HG03066 (cell line): ENCODE measurements around the gene MAST4.
"Not testable (repeated sequence)": the region's sequence is repeated elsewhere in the genome, so short reads cannot be mapped to it uniquely, and the experiment has no call there.

Experiments used
- ATAC-seq: cut with Tn5 transposase; IDR thresholded peaks from one replicate; pipeline ENCODE4 v1.9.1; 2021; ENCODE audit warnings: low read depth; ENCODE audit not compliant: unreplicated experiment

The MAST4 gene

DNA sequence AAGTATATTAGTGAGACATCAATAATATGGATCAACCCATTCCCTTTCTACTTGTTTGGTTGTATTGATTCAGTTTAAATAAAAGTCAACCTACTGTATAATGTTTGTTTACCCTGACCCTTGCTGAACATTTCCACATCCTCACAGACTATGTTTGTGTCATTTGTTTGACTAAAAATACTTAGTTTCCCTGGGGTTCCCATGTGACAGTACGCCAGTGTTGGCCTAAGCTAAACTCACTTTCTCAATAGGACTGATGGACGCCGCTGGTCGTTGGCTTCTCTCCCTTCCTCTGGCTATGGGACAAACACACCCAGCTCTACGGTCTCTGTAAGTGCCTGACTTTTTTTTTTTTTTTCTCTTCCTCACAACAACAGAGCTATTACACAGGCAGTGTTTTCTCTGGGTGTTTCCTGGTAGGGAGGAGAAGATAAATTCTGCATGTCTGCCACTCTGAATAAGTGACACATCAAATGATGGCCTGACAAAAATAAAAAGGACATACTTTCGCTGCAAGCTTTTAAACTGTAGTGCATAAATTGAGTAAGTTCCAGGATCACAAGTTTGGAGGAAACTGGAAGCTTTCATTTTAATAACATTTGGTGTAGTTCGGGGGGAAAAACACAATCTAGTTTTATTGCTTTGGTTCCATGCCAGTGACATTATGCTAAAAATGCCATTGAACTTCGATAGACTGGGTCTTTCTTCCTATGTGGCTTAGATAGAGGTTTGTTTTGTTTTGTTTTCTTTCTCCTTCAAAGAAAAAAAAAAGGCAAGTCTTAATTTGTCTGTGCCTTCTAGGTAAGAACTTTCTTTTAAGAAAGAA is 499.4 kb downstream of the MAST4 start:
- ATAC-seq = no peak

DNA sequence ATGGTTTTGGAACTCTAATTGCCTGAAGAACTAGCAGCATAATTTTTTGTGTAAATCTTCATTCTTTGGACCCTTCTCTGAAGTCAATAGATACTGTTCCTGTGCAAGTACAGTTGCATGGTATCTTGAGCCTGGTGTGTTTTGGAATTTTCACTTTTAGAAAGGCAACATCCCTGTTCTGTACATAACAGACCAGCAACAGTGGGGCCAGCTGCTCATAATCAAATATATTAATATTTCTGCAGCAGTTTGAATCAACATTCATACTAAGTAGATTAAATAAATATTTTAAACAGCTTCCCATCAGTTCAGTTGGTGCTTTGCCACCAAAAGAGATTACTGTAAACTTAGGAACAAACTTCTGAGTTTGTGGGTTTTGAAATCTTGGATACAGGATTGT is 502.5 kb downstream of the MAST4 start:
- no peak for ATAC-seq

DNA sequence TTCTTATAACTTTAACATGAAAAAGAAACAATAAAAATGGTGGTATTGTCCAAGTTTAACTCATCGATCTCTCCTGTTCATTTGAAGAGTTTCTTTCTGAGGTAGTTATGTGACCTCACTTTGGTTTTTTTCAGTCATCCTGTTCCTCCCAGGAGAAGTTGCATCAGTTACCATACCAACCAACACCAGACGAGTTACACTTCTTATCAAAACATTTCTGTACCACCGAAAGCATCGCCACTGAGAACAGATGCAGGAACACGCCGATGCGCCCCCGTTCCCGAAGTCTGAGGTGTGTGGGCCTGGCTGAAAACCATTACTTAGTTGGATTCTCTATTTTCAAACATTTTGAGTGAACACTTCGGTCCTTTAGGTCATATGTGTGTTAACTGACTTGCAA is 504.1 kb downstream of the MAST4 start:
- ATAC-seq = no peak

DNA sequence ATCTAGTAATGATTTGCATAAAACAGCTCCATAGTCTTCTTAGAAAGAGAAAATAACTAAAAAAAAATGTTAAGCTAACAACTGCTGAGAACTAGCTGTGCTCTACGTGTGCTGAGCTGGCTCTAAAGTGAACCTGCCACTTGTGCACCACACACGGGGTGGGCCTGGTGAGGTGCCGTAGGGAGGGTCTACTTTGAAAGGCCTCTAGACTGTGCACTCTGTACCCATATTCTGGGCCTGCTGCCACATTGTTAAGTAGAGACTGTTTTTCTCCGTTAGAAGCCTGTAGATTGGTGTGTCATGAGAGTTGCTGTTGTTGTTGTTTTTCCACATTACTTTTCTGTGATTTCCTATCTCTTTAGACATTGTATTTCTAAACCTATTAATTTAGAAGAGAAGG is 506.5 kb downstream of the MAST4 start:
- no peak for ATAC-seq

DNA sequence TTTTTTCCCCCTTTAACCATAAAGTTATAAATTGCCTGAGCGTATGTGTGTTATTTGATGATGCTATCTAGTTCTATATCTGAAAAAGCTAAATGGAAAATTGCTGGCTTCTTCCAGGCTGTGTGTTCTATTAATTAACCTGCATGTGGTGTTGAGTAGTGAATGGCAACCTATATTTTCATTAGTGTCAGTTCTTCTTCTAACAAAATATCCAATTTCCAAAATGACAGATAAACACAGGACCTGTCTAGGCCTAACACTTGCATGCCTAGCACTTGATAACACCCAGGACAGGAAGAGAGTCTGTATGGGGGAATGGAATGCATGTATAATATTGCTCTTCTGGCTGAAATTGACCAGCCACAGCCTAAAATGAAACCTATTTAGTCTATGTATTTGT is 508.7 kb downstream of the MAST4 start:
- no peak for ATAC-seq

DNA sequence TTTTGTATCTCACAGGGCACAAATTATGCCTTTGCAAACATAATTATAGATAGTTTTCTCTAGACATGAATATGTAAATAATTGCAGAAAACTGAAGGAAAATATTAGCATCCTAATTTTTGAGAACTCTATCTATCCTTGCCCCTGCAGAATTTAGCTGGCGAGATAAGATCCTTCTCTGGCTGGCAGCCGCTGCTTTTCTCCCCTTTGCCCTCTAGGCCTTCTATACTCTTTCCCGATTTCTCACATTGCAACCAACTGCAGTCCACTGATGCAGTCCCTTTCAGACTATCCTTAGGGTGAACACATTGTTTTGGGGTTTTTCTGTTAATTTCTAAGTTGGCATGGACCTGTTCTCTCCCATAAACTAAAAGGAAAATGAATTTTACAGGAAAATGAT is 509.1 kb downstream of the MAST4 start:
- no peak for ATAC-seq

DNA sequence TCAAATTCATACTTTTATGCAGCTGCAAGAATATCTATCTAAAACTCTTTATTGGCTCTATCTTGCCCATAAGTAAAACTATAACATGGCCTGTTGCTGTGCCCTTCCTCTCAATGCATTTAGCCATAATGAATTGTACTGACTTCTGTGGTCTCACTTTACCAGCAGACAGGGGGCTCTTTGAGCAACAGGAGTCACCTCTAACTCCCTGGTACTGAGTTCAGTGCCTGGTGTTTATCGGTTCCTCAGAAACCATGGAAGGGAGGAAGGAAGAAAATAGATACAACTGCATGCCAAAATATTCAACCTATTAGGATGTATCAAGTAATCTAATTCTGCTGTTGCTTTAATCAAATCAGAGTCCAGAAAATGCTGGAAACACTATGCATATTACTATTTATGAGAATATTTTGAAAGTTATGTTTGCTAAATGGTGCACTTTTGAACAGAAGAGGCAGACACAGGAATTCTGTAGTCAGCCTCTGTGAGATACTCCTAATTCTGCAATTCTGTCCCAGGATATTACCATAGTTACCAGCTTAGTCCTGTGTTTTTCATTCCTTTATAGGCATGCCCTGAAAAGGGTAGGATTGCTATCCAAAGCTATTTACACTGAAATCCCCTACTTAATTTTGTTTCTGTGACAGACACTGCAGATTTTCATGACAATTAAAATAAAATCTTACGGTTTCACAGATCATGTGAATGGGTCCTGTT is 510.6 kb downstream of the MAST4 start:
- ATAC-seq = no peak

DNA sequence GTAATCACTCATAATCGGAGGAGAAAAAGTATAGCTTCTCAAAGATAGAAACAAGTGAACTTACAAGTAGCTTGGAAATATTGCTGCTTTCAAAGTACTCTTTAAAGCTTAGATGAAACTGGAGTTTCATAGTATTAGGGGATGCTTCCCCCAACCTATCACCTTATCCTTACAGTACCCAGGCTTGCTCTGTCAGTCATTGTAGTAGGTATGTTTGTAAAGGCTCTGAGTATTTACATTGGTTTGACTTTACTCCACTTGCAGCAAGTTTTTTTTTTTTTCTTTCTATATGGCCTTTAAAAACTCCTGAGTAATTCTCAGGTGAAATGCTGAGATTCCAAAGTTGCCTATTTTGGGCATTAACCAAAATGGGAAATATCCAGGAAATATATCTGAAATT is 515.6 kb downstream of the MAST4 start:
- no peak for ATAC-seq

DNA sequence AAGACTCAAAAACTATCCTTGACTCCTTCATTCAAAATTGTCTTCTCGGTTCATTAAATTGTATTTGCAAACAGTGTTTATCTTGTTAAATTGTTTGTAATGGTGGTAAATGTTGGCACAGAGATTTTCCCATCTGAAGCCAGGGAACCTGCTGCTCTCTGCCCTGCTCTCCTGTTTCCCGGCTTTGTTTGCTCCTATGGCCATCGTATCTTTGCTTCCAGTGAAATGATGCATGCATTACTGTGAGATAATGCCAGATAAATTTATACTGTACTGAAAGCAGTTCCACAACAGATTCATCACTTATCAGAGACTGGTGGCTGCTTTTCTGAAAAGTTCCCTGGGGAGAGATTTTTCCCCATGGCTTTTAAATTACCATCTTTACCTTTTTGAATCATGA is 519.1 kb downstream of the MAST4 start:
- ATAC-seq = no peak

DNA sequence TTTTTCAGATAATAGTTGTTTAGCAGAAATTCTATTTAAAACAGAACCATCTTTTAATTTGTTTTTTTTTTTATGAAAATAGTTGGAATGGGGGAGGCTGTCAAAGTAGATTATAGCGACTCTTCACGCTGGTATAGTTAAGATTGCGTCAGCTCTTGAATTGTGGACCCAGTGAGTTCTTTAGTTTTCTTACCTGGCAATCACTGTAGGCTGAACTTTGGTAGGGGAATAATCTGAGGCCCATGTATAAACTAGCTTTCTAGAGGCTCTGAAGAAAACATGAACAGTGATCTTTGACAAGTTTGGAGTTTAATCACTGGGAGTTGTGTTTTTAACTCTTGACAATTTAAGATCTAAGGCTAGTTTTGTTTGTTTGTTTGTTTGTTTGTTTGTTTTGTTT is 519.6 kb downstream of the MAST4 start:
- no peak for ATAC-seq

DNA sequence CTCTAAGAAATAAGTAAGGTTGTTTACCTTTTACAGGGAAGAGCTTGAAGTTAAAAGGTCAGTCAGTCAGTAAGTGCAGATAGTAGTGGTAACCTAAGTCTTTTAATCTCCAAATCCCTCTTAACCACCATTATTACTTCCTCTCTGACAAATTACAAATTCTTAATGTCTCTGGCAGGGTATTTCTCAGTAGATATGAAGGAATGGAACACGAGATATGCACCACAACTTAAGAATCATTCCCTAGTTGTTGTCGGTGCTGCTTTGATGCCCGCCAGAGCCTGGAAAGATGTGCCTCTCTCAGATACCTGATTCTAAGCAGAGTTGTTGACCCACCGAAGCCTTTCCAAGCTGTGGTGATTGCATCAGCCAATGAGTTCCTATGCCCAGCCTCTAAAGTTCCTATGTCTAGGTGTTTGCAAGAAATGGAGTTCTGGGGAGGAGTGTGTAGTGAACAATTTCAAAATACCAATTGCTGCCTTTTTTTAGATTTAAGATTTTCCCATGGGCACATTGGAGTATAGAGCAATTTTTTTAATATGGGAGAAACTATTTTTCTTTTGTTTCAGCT is 521.9 kb downstream of the MAST4 start:
- no peak for ATAC-seq

DNA sequence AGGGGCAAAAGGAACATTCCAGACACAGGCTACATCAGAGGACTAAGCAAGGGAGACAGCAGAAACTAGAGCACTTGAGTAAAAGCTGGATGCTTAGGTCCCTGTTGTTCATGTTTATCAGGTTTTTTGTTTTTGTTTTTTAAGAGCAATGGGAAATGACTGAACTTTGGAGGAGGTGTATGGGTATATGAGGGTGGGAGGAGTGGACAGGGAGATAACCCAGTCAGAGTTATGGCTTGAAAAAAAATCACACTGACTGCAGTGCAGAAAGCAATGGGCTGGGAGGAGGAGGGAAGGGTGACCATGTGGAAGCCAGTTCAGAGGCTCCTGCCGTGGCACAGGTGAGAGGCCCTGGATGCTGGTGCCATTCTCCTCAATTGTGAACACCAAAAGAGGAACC is 522.8 kb downstream of the MAST4 start:
- ATAC-seq = no peak

DNA sequence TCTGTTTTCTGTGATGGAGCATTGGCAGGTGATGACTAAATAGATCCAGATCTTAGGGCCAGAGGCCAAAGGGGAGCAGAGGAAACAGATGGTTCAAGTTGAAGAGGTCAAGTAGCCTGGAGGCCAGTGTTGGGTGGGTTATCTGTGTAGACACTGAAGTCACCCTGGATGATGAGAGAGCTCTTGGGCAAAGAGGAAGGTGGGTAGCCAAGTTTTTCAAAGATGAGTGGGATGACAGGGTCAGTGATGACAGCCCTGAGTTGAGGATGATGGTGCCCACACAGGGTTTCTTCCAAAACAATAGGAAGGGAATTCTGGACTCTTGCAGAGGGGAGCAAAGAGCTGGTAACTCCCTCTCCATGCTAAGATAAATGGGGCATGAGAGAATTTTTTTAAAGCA is 523.8 kb downstream of the MAST4 start:
- no peak for ATAC-seq

DNA sequence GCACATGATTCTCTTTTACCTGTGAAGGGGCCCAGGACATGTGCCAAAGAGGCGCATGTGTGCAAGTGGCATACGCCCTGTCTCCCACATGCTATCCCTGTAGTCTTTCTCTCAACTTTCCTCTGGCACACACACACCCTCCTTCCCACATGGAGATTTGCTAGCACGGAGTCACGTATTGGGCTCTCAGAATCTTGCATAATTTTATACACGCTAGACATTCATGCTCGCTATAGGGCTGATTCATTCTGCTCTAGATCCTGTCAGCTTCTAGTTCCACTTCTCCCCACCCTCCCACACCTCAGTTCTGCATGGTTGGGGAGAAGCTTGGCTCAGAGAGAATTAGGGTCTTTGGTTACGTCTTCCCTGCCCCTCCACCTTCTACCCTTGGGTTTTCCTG is 527.6 kb downstream of the MAST4 start:
- no peak for ATAC-seq

DNA sequence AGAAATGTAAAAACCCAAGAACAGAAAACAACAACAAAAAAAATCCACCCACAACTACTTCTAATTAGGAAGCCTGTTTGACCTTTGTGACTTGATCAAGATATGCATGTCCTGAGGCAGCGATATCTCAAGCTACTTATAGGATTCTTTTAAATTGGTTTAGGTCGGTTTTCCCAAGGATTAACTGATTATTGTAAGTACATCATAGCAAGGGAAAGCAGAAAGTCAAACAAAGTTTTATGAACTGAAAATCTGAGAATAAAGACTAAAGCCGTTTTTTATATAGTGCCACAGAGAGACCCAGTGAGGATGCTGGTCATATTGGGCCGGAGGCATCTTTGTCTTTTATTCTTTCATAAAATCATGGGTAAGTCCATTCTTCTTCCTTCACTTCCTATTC is 528.4 kb downstream of the MAST4 start:
- no peak for ATAC-seq

DNA sequence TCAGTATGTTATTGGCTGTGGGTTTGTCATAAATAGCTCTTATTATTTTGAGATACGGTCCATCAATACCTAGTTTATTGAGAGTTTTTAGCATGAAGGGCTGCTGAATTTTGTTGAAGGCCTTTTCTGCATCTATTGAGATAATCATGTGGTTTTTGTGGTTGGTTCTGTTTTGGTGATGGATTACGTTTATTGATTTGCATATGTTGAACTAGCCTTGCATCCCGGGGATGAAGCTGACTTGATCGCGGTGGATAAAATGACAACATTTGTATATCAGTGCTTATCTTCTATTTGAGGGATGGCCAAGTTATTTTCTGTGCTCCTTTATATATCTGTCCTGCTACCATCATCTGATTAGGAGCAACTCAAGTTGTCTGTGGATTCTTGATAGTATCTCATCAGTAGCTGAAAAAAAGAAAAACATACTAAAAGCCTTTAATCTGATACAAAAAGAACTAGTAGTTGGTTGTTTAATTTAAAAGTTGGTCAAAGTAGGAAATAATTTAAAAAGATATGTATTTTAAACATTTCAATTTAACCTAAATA is 531.2 kb downstream of the MAST4 start:
- ATAC-seq = not testable (repeated sequence)

DNA sequence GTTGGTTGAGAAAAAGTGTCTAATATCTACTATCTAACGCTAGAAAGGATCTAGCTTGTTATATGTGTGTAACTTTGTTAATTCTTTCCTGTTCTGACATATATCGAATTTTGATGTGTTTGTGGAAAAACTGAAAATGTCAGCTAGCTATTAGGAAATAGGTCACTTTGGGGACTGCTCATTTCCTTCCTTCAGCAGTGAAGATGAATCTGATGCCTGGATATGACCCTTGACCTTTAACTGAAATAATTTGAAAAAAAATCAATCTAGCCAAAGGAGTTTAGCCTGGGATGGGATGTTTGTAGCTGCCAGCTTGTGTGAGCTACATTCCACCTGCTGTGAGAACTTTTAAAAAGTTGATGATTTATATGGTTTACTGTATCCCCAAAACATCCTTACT is 533.6 kb downstream of the MAST4 start:
- no peak for ATAC-seq

DNA sequence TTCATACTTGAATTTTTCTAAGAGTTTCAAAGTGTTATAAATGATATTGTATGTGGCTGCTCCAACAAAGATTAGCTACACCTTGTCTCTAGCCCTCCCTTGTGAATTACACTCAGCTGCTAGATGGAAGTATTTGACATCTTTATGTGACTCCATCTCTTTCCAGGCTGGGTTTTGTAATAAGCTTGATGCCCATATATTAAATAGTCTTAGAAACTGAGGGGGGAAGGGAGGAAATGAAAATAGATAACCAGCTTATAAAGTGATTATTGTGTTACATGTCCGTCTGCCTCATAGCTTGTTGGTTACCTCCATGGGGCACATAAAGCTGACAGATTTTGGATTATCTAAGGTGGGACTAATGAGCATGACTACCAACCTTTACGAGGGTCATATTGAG is 537.0 kb downstream of the MAST4 start:
- ATAC-seq = no peak

DNA sequence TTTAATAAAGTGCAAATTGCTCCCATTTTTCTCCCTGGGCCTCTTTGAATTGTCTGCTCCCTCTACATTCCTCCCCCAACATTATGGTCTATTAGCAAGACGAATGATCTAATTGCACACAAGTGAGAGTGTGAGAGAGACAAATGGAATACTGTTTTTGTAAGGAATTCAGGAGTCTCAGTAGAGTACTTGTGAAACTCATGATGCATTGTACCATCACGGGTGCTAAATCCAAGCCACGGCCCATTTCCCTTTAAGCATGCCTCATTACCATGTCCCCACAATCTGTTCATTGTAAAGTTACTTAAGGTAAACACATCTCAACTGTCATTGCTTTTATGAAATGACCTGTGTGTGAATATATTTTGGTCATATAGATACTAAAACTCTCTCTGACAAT is 537.6 kb downstream of the MAST4 start:
- ATAC-seq = no peak

DNA sequence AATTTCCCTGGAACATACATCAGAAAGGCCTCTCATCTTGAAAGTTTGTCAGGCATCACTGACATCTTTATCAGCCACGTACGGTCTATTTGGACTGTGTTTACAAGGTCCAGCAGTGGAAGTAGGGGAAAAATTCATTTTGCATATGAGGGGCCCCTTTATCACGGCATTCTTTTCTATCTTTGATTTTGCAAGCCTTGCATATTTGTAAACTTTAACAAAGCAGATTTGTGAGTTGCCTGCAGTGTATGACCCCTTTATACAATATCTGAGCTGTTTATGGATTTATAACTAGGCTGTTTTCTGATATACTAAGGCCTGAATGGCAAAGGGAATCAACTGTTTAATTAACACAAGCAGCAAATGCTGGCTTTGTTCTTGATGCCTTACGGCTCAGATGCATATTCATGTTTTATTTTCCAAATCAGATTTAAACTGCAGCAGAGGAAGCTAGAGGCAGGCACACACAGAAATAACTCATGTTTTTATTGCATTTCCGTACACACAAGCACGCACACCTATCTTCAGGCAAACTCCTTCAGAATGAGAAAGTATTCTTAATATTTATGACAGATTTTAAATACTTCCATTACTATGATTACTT is 539.3 kb downstream of the MAST4 start:
- ATAC-seq = no peak

DNA sequence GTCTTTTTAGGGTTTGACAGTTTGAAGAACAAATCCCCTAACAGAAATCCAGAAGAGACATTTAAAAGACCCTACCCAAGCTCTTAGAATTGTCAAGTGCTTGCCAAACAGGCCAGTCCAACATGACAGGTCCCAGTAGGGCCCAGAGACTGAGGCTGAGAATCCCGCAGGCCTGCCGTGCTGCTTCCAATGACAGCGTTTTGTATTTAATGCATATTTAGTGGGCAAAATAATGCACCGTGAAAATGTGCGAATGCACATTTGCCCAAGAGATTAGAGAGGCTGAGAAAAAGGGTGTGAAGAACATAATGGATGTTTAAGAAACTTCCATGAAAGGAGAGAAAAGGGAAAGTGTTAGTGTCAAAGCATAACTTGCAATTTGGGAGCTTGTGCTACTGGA is 542.8 kb downstream of the MAST4 start:
- no peak for ATAC-seq
